CD4-positive, alpha-beta T cell treated with Interleukin-2 at 100 ng/mL for 4 hours (primary cell): ENCODE data around the gene CYP46A1.
"Not testable (repeated sequence)": the region's sequence is repeated elsewhere in the genome, so short reads cannot be mapped to it uniquely, and the experiment has no call there.

ENCODE experiments used
- DNase-seq: peaks from one replicate; pipeline ENCODE4 v3.0.0-alpha.2; 2020; ENCODE audit warnings: low spot score

Gene CYP46A1

DNA sequence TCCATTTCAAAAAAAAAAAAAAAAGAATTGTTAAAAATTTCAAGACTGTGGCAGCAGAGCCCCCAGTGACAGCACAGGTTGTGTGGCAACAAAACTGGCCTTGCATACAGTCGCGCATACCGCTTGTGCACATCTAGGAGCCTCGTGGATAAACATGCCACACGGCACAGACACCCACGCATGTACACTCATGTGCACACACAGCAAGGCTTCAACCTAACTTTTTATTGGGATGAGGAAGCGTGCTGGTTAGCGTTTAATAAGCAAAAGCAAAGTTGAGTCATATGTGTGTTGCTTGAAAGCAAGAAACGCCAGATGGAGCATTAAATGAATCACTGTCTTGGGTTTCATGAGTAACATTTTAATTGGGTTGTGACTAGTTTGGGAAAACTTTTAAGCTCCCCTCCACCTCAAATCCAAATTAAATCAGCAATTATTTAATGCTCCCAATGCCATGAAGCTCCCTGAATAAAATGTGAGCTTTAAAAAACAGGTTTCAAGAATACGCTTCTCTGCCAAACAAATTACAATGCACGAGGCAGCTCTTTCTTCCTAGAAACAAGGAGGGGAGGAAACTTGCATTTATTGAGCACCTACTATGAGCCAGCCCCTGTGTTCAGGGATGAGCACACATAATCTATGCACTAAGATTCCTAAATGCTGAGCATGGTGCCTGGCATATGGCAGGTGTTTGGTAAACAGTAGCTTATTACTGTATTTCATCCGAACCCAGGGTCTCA, 73.4 kb downstream of the CYP46A1 start:
- no peak for DNase-seq

DNA sequence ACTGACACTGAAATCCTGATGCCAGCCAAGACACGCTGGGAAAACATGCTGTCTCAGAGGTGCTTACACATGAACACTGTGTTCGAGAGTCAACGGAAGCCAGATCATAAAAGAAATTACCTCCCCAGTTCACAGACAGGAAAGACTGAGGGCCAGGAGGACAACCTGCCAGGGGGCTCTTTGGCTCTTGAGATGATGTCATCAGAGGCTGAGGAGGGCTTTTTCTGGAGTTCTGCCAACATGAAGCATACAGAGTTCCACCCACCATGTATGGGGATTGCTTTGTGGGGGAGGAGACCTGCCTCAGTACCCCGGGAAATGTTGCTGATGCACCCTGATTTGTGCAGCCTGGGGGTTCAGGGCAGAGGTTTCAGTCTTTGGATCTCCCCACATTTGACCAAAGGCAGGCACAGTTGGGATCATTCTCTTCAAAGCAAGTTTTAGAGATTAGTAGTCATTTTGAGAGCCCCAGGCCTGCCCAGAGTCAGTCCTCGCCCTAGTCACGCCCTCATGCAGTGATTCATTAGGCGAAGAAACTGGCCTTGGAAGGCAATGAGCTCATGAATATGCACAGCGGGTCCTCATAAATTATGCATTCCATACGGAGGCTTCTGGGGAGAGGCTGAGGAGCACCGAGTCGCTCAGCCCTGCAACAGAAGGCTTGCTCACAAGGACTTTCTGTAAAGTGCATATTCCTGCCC, 74.2 kb downstream of the CYP46A1 start:
- DNase-seq: no peak

DNA sequence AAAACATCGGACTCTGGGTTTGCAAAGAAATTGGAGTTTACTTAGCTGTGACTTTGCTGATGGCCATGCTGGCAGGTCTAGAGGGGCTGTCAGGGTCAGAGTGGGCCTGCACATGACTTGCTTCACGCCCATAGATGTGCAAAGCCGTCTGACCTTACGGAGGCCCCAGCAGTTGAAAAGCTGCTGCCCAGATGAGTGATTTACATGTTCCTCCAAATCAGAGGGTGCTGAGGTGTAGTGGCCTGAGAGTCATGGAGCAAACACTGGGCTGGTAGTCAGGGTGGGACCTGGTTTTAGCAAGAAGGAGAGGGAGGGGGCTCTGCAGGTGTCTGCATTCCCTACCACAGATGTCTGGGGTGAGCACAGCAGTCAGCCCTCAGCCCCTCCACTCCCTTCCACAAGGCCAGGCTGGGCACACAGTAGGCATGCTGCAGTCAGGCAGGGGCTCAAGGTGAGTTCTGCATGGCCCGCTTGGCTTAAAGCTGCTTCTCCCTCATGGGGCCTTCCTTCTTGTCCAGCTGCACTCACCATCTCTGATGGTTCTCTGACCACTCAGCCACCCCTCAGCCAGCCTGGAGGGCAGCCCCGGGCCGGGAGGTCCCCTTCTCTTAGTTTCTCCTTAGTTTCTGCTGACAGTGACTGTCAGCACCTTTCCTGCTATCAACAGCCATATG, 74.9 kb downstream of the CYP46A1 start:
- DNase-seq: no peak

DNA sequence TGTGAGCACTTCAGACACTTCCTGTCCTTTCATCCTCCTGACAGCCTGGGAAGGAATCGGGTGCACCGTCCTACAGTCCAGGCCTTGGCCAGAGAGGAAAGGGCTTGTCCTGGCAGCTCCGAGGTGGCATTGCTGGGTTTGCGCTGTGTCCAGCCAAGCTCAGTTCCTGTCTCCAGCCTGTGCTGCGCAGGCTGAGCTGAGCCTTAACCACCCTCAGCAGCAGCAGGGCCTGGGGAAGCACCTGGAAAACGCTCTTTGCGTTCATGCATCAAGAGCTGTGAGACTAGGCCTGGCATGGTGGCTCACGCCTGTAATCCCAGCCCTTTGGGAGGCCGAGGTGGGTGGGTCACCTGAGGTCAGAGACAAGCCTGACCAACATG, 75.4 kb downstream of the CYP46A1 start:
- DNase-seq: no peak

DNA sequence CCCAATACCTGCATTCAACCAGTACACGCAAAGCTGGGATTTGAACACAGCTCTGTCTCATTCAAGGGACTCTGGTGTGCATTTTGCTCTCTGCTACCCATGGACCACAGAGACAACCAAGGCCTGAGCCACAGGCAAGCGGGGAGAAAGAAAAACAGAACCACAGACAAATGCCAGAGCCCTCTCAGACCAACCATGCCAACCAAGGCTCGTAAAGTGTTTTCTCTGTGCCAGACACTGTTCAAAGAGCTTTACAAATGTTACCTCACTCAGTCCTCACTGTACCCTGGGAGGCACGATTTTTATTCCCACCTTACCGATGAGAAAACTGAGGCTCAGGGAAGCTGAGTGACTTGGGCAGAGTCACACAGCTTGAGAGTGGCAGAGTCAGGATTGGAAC, 76.7 kb downstream of the CYP46A1 start:
- no peak for DNase-seq

DNA sequence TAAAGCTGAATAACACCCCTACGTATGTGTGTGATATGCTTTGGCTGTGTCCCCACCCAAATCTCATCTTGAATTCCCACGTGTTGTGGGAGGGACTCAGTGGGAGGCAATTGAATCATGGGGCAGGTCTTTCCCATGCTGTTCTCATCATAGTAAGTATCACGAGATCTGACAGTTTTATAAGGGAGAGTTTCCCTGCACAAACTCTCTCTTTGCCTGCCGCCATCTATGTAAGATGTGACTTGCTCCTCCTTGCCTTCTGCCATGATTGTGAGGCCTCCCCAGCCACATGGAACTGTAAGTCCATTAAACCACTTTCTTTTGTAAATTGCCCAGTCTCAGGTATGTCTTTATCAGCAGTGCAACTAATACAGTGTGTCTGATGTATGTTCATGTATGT, 78.8 kb downstream of the CYP46A1 start:
- not testable (repeated sequence) for DNase-seq

DNA sequence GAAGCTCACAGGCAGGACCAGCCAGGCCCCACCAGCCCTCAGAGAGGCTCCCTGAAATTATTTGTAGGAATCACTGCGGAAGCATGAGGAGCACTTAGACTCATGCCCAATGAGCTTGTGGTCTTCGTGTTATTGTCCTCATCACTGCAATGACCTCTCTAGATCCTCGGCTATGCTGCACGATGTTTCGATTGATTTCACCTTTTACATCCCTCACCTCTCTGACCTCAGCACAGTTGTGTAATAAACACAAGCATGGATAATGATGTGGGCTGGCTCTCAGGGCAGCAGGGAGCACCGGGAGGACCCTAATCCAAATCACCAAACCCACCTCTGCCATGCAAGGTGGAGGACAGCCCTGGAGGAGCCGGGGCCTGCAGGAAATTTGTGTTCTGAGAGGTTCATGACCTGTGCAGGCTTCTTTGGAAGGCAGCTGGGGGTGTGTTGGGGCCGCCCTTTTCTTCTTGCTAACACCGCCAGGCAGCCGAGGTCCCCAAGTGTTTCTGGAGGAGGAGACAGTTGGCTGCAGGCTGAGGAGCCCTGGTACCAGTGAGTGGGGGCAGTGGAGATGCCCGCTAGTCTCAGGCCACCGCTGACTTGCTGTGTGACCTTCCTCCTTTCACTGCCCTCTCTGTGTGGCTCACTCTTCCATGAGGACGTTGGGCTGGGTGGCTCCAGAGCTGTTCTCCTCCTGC, 79.6 kb downstream of the CYP46A1 start:
- DNase-seq: no peak

DNA sequence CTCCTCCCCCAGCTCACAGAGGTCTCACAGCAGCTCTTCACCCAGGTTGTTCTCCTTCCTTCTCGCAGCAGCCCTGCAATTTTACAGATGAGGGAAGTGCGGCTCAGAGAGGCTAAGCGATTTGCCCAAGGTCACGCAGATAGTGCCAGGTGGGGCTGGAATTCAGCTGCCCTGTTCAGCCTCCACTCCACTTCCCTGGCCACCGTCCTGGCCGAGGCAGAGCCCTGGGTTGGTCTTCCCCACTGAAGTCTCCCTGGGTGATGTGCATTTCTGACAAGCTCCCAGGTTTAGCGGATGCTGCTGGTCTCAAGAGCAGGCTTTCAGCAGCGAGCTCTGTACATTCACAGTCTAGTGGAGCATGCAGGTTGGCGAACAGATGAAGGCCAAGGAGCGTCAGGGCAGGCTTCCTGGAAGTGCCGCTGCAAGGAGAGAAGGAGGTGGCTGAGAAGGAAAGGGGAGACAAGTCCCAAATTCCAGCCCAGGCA, 80.2 kb downstream of the CYP46A1 start:
- no peak for DNase-seq

DNA sequence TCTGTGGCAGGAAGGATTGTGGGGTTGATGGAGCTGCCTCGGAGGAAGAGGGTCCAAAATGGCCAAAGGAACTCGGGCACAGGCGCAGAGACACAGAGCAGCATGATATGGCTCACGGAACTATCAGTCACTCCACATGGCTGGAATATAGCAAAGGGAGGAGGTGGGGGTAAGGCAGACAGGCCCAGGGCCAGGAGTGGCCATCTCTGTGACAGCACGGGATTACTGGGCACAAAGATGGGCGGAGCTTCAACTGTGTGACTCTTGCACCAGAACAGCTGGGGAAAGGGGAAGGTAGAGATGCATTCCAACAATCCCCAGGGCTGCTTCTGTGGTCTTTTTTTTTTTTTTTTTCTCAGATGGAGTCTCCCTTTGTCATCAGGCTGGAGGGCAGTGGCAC, 84.3 kb downstream of the CYP46A1 start:
- DNase-seq: no peak

DNA sequence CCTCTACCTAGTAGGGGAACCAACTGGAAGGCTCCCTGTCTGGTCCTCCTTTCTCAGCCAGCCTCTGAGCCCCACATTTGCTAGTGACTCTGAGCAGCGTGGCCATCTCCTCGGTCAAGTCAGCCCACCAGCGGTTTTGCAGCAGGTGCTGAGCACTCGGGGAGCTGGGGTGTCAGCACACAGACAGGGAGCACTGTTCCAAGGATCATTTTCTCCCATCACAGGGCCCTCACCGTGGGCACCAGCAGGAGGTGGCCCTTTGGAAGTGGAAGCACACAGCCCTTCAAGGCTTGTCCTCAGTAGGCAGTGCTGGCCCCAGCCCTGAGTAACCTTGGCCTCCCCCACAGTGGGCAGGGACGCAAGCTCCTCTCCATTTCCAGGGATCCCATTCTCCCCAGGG, 85.0 kb downstream of the CYP46A1 start:
- DNase-seq: no peak

DNA sequence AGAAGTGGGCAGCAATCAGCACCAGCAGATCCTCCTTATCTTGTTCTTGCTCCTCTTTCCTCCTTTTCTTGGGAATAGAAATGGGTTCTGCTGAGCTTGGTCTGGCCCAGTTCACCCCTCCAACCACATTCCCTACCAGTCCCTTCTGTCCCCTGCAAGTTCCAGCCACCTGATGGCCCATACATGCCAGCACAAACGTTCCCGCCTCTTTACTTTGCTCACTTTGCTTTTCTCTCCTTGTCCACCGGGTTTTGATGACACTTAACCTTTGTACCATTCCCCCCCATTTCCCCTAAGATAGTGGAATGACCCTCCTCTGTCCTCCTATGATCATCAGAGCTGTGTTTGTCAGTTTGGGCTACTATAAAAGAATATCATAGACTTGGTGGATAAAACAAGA, 85.7 kb downstream of the CYP46A1 start:
- DNase-seq: no peak

DNA sequence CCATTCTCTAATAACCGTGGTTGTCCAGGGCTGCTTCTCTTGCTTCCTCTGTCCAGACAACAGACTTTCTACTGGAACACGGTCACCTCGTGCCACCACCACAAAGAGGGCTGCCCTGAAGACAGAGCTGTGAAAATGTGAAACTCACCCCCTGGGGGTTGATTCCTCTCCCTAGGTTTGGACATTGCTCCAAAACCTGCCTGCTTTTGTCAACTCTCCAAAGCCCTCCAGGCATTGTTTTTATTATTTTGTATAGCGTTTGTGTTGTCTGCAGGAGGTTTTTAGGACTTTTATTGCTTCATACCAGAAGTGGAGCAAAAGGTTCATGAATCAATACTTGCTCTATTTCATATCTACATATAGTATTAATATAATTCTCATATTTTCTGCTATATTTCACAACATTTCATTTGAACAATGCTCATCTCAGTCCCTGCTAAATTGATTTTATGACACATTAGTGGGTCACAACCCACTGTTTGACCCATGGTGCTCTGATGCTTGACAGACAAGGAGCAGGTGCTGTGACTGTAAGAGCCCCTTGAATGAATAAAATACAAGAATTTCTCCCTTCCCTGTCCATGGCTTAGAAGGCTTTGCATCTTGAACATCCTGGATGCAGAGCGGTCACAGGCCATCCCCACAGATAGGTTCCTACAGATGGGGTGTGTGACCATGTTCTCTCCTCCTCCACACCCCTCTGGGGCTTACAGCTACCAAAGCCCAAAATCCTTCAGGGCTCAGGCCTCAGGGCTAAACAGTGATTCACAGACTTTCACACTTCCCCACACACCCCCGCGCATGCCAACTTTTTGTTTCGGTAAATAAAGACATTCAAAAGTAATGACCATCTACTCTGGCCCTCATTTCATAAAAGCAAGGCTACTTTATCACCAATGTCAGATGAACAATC, 88.5 kb downstream of the CYP46A1 start:
- DNase-seq: no peak

DNA sequence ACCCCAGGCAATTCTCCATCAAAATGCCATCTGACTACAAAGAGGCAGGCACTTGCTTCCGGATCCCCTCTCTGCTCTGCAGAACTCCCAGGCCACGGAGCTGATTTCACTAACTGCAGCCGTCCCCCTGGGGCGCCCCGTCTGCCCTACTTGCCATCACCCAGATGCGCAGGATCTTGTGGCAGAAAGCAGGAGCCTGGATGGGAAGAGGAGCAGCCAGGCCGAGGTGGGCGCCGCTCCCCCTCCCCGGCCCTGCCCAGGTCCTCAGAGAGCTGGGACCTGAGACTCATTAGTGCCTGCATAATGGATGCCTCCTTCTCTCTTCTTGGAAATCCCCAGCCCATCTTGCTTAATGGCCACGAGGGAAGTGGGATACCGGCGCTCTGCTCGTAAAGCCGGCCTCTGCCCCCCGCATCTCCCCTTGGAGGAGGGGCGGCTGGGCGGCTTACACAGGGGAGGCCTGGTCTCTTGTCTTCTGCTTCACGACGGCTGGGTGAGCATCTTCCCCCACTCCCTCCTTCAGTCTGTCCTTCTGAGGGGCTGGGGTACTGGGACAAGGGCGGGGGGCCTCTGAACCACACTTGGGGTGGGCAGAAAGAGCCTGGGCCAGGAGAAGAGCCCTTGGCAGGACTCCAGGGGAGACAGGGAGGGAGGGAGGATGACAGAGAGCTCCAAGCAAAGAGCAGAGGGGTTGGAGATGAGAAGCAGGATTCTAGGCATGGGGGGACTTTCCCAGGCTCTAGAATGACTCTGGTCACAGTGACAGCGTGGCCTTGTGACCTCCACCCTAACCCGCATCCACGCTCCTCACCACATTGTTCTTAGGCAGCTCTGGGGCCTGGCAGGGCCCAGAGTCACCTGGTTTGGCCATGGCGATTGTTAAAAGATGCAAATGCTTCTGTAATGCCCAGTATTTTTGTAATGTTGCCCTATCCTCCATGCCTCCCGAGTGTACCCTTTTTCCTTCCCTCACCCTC, 89.7 kb downstream of the CYP46A1 start:
- DNase-seq: no peak

DNA sequence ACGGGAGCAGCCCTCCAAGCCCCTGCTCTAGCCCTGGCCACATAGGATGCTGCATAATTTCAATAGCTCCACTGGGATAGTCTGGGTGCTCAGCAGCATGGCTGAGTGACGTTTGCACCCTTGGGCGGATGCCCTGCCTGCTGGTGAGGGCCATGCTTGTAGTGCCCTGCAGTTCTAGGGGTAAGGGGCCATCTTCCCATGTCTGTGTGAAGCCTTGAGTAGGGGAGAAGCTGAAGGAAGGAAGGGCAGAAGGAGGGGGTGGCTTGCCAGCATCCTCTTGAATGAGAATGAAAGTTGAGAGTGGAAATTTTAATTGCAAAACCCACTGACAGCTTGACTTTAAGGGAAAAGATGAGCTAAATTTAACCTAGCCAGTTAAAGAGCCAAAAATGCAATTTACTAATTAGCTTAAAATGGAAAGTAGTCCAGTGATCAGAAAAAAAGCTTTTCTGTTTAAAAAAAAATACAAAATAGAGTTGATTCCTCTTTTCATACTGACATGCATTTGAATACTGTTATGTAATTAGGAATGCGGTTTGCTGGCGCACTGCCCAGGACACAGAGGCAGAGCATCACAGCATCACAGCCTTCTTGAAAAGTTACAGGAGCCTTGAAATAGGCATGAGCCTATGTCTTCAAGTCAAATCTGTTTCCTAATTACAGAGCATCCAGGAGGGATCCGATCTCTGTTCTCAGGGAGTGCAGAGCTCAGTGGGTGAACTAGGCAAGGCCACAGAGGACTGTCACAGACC, 90.6 kb downstream of the CYP46A1 start:
- DNase-seq: no peak

DNA sequence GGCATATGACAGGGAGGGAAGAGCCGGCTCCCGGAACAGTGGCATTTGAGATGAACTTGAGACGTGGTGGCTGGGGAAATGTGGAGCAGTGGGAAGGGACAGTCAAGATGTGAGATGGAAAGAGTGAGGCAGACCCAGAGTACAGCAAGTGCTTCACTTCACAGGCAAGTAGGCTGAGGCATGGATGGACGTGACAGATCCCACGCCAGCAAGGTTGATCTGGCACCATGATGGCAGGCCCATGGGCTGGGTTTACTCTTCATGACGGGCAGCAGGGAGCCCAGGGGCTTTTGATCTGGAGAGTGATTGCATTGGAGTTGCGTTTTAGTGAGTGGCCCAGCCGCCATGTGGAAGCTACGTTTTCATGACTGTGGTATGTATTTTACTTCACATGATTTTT, 91.3 kb downstream of the CYP46A1 start:
- DNase-seq: no peak
